GM19372 (cell line): ENCODE measurements around the gene ADCY2.

Experiments
- ATAC-seq: cut with Tn5 transposase; IDR thresholded peaks from one replicate; pipeline ENCODE4 v1.9.1; 2021; ENCODE audit warnings: mild to moderate bottlenecking, low read depth, moderate library complexity; ENCODE audit not compliant: unreplicated experiment

ADCY2 gene

DNA sequence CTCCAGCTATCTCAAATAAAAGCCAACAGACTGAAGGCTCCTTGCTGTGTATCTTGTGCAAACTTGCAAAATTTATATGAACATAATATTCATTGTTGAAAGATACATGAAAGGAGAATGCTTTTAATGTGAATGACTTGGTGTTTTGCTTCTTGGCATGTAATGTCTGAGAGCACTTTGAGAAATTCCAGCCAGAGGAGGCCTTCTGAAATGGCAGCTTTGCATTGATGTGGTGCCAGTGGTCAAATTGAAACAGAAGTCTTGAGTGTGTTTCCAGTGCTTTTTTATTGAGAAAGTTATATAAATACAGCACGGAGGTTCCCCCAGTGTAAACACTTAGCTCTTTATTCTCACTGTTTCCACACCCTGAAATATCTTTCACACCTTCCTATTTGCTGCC lies 182.1 kb downstream of the ADCY2 start:
- no peak for ATAC-seq

DNA sequence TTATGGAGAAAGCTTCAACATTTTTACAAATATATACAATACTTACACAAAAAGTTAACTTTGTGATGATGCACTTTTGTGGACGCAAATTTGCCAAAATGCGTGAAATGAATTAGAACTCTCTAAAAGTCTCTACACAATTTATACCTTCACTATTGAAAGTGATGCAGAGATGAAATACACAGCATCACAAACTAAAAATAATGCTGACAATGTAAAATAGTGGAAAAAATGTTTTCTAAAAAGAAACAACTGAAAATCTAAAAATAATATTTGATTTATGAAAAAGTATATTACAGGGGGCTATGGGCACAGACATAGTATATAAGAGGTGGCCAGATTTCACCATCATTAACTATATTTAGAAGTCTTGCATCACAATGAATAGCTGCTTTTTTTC lies 188.8 kb downstream of the ADCY2 start:
- ATAC-seq, result no peak

DNA sequence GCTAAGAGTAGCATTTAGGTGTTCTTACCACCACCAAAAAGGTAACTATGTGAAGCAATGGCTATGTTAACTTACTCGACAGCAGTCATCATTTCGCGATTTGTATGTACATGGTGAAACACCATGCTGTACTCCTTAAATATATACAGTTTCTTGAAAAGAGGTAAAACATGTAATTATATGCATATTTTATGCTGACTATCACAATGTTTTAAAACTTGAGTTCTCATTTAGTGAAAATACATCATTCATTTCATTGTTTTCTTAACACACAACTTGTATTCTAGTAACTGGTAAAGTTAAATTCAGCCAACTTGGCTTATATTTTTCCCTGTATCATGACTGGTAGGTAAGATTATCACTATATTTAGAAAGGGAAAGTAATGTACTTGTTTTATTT lies 189.9 kb downstream of the ADCY2 start:
- ATAC-seq, result no peak

DNA sequence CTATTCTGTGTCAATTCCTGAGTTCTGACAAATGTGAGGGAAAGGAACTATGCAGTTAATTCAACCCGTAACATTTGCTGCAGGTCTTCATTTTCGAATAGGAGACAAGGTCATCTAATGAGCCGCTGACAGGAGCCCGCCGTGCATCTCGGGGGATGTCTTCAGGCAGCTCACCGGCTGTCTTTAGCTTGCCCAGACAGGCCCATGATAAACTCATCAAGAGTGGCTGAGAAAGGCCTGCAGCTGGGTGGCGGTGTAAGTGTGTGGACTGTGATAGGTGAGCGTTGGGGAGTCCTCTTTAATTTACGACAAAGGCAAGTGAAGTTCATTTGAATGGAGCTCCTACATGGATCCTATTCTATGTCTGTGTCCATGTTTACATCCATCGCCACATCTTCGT lies 190.5 kb downstream of the ADCY2 start:
- no peak for ATAC-seq

DNA sequence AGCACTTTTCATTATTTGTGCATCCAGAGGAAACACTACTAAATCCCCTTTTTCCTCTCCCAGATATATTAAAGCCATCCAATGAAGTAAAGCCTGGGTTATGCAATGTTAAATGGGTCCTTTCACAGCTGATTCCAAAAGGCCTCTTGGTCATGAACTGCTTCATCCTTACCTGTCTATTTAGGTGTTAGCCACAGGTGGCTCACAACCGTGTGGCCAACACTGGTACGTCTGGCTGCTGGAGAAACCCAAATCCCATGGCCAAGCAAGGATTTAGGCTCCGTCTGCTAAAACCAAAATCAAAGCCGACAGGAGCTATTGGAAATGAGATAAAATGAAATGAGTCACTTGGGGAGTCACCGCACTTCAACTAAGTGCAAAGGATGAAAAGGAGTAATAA lies 193.9 kb downstream of the ADCY2 start:
- no peak for ATAC-seq

DNA sequence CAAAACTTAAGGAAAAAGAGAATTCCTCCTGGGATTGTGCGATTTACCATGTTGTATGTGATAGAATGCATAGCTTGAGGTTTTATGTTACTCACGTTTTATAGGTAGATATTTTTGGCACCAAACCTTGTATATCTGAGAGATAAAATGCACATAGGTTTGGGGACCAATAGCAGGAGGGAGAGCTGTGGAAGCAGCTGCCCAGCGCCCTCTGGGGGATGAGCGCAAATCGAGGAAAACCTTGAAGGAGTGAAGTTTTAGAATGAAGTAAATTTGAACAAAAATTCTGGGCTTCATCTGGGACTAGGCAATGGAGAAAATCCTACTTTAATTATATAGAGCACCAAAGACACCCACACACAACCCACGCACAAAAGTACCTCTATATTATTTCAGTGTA lies 197.0 kb downstream of the ADCY2 start:
- ATAC-seq, result no peak

DNA sequence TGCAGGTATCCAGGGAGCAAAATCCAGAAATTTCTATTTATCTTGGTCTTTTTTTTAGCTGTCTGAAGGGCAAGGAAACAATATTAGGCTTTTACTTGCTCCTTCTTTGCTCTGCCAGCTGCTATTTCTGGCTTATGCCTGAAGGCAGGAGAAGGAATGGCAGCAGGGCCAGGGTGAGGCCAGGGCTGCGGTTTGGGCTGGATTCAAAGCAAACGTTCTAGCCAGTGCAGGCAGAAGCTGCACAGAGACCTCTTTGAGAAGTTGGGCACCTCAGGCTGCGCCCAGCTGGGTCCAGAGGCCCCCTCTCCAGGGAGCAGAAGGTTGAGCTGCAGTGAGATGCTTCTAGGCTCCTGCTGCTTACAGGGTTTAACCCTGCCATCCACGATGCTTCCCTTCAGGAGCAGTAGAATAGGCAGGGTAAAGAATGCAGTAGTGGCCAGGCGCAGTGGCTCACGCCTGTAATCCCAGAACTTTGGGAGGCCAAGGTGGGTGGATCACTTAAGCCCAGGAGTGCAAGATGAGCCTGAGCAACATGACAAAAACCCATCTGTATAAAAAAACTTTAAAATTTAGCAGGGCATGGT lies 201.2 kb downstream of the ADCY2 start:
- ATAC-seq, result no peak

DNA sequence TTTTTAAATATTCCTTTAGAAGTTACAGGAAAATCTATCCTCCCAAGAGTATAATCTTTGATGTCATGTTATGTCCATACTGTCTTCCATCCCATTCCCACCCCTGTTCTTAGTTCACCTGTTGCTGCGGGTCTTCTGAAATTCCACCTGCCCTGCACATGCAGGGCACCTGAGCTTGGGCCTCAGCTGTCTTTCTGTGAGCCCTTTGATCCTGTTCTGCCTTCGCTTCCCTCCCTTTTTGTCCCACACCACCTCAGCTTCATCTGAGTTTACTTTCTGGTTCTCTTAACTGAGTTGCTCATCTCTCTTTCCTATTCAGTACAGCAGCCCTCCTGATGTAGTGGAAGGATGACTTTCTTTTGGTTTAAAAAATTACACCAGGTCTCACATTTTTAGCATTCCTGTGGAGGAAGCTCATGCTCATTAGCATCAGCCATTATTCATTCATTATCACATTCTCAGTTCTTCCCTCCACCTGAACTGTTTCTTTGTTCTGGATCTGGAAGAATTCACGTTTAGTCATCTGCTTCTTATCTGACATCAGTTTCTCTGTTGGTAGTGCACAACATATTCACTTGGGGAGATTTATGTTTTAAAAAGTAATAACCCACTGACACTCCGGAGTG lies 211.0 kb downstream of the ADCY2 start:
- no peak for ATAC-seq

DNA sequence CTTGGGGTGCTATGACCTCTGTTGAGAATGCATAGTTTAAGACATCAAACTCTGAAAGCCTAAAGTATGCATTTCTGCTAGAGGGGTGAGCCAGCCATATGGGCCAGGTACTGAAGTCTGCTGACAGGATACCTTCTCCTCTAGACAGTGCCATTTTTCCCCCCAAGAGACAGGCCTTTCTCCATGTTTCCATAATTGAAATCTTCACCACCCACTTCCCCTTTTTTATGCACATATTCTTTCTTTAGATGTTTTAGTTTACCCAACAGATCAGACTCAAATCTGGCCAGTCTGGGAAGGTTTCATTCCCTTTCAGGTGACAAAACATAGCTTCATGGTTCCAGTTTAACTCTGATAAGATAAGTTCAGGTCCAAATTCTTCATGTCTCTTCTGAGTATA lies 212.8 kb downstream of the ADCY2 start:
- ATAC-seq, result no peak

DNA sequence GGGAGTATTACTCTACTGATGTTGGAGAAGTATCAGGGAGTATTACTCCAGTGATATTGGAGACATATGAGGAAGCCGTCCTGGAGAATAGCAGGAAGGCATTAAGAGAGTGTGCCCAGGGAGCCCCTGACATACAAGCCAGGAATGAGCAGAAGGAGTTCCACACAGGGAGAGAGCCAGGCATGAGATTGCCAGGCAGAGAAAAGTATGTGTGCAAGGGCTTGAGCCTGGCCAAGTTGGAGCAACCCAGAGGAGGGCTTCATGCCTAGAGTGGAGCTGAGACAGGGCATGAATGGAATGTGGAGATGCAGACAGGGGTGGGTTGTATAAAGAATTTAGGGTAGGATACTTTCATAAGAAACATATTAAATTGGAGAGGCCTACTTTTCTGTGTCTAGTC lies 213.8 kb downstream of the ADCY2 start:
- no peak for ATAC-seq

DNA sequence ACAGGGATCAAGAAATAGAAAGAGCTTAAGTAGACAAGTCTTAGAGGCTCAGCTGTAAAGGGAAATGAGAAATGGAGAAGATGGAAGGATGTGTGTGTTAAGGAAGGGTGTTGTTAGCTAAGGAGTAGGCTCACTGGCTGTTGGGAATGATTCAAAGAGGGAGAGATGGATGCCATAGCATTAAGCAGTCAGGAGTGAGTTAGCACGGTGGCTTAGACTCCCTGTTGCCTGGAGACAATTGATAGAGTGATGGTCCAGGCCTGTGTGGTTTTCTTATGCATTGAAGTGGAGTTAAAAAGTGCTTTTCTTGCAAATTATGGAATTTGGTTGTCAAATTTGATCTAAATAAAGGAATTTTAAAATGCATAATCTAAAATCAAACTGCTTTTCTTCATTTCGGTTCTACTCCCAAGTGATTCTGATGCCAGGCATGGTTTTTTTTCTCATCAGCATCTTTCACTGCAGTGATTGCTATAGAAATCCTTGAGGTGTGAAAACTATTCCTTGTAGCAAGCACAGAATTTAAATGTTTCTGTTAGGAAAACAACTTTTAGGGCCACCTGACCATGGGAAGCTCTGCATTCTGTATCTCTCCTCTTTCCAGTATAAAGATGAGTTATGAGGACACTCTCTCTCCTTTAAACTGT lies 214.7 kb downstream of the ADCY2 start:
- no peak for ATAC-seq

DNA sequence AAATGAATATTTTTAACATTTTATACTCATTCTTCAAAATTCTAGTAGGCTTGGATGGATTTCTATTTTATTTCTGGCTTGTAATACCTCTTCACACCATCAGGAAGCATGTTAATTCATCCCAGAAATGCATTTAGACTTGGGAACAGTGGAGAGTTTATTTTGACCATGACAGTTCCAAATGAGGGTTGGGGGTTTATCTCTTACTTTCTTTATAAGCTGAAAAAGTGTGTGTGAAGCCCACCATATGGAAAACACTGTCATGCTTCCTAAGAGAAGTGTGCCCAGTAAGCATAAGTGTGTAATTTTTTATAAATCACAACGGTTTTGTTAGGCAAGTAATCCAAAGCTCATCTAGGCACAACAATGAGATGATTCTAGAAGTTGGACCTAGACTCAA lies 215.6 kb downstream of the ADCY2 start:
- no peak for ATAC-seq

DNA sequence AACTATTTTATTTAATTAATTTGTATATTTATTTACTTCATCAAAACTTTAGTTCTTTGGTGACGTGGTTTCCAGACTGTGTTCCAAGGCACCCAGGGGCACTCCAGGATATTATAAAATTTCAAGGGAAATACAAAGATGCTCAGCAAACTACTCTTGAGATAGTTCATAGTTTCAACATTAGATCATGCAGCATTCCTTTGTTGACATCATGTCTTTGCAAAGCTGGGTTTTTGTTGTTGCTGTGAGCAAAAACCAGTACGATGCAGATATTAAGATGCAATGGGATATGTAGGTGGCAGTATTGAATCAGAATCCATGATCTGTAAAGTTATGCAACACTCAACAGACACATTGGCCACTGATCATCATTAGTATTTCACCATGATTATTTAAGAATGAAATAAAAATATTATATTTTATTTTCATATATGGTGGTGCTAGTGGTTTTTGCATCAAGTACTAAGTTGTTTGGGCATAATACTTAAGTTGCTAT lies 219.7 kb downstream of the ADCY2 start:
- ATAC-seq, result no peak

DNA sequence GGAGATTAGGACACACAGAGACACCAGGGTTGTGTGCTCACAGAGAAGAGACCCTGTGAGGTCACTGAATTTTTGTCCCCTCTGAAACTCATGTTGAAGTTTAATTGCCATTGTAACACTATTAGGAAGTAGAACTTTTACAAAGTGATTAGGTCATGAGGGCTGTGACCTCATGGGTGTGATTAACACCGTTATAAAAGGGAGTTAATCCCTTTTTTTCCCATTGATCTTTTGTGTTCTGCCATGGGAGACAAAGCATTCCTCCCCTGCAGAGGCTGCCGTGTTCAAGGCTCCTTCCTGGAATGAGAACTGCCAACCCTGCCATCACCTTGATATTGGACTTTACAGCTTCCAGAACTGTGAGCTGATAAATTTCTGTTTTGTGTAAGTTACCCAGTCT lies 221.0 kb downstream of the ADCY2 start:
- no peak for ATAC-seq

DNA sequence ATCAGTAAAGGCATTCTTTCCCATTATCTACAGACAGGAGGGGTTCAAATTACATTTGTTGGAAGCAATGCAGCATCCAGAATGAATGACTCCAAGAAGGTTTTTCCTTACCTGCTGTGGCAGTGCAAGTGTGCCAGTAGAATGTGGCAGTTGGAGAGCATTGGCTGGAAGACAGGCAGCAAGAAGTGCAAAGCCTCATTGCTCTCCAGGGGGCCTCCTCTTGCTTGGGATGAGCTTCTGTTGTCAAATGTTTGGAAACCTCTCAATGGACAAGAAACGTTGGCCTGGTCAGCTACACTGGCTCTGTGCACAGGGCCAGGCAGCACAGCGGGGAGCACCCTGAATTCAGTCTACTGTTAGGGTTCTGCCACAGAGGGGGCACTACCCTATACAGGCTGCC lies 226.6 kb downstream of the ADCY2 start:
- no peak for ATAC-seq

DNA sequence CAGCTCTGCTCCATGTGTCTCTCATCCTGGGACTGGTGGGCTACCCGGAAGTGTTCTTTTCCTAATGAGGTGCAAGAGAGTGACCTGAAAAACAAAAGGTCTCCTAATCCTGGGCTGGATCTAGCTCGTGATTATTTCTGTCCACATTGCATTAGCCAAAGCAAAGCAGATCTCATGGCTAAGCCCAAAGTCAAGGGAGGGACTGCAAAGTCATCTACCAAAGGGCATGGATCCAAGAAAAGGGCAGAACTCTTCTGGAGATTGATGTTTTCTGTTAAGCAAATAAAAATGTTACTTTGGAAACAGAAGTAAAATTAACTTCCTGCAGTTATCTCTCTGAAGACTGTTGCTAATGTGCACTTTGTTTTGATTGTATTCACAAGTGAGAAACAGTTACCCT lies 229.8 kb downstream of the ADCY2 start:
- ATAC-seq, result no peak

DNA sequence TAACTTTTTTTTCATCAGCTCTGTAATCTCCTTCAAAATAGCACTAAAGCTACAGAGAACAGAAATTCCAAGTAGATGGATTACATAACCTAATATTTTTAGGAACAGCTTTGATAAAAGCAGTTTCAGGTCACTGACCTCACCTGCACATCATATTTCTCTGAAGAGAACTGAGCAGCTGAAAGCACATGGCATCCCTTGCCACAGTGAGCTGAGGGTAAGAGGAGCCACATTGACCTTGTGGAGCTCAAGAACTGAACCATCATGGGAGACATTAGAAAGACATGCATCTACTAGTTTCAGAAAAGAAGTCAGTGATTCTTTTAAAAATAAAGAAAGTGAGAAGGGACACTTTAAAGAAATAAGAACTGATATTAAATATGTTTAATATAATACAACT lies 232.3 kb downstream of the ADCY2 start:
- no peak for ATAC-seq

DNA sequence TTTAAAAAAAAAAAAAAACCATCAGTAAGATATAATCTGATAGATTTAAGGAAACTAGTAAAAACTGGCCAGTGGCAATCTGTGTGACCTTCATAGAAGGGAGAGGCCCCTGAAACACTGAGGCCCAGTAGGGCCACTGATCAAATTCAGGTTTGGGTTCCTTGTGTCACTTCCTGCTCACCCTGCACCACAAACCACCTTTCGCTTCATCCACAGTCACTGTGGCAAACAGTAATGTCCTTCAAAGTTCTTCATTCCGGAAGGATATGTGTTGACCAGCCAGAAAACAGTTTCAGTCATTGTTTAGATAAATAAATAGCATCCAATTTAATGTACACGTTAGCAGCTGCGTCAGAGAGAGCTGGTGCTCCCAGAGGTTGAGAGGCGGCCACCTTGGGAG lies 232.9 kb downstream of the ADCY2 start:
- no peak for ATAC-seq

DNA sequence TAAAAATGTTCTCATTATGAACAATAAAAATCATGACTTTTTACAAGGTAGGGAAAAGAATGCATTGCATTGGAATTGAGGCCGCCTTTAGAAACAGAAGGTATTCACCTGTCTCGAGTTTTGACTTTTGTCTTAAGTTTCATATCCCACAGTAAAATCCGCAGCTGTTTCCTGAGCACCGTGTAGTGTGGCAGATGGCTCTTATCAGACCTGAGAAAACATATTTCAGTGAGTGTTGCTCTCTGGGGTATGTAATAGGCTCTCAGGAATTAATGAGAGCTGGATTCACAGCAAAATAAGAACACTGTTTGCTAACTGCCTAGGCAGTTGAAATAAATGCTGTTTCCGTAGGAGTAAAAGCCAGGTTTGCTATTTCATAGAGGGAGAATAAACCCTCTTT lies 233.6 kb downstream of the ADCY2 start:
- no peak for ATAC-seq

DNA sequence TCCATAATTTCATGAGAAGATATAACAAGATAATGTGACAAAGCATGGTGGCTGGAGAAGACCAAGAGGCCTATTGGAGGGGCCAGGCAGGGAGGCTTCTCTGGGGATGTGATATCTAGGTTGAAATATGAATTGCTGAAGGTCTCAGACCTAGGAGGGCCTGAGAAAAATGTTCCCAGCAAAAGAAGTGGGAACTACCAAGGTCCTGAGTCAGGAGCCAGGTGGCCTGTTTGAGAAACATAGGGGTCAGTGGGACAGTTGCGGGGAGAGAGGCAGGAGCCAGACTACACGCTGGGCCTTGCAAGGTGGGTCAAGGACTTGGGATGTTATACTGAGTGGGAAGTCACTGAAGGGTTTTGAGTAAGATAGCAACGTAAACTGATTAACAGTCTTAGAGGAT lies 238.9 kb downstream of the ADCY2 start:
- ATAC-seq, result no peak

DNA sequence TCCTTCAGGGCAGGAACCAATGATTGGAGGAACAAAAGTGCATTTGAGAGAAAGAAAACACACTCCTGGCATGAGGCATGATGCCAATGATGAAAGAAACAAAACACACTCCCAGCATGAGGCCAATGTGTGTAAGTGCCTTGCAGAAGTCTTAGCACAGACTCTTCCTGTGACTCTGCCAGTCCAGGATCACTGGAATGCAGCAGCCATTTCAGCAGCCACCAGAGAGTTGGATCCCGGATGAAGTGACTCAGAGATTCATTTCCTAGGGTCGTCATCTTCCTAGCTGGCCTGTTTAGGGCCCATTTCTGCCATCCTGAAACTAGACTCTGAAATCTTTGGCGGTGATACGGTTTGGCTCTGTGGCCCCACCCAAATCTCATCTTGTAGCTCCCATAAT lies 242.5 kb downstream of the ADCY2 start:
- no peak for ATAC-seq

DNA sequence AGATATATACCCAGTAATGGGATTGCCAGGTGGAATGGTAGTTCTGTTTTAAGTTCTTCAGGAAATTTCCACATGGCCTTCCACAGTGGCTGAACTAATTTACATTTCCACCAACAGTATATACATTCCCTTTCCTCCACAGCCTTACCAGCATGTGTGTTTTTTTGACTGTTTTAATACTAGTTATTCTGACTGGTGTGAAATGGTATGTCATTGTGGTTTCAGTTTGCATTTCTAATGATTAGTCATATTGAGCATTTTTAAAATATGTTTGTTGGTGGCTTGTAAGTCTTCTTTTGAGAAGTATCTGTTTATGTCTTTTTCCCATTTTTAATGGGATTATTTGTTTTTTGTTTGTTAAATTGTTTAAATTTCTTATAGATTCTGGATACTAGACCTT lies 246.1 kb downstream of the ADCY2 start:
- ATAC-seq, result no peak
